Colon (tissue), 2 donors: ENCODE measurements around the gene HAUS8.

Experiments used
- FAIRE-seq: peaks from 2 replicates; lab custom pipeline; 2012; peaks lifted over from hg19 to GRCh38; lab: Jason Lieb, UNC
- donor health status: control.
- donor health status: control.

HAUS8 gene

GRCh38 chr19:17075864-17076542 lies 751 bp upstream of the HAUS8 start:
- no peak for FAIRE-seq

- no peak for FAIRE-seq
Observed at GRCh38 chr19:17074634-17075034, 618 bp downstream of the HAUS8 start.

GRCh38 chr19:17073869-17074633 lies 1.2 kb downstream of the HAUS8 start:
- FAIRE-seq = no peak

- no peak for FAIRE-seq
Observed at GRCh38 chr19:17070912-17071311, 4.3 kb downstream of the HAUS8 start.

- no peak for FAIRE-seq
Observed at GRCh38 chr19:17070421-17070820, 4.8 kb downstream of the HAUS8 start.

GRCh38 chr19:17069193-17069592 lies 6.1 kb downstream of the HAUS8 start:
- FAIRE-seq = no peak

GRCh38 chr19:17063428-17063827 lies 11.8 kb downstream of the HAUS8 start:
- FAIRE-seq = no peak

GRCh38 chr19:17061691-17062090 lies 13.6 kb downstream of the HAUS8 start:
- FAIRE-seq = no peak

- FAIRE-seq = no peak
Observed at GRCh38 chr19:17061205-17061604, 14.0 kb downstream of the HAUS8 start.

GRCh38 chr19:17060802-17061201 lies 14.4 kb downstream of the HAUS8 start:
- FAIRE-seq = no peak

- FAIRE-seq = no peak
Observed at GRCh38 chr19:17058236-17058635, 17.0 kb downstream of the HAUS8 start.

GRCh38 chr19:17055636-17056035 lies 19.6 kb downstream of the HAUS8 start:
- FAIRE-seq = no peak

GRCh38 chr19:17054746-17055145 lies 20.5 kb downstream of the HAUS8 start:
- FAIRE-seq = no peak

- no peak for FAIRE-seq
Observed at GRCh38 chr19:17052439-17052838, 22.8 kb downstream of the HAUS8 start.

- FAIRE-seq = no peak
Observed at GRCh38 chr19:17049711-17050280, 25.5 kb downstream of the HAUS8 start.

GRCh38 chr19:17048885-17049453 lies 26.3 kb downstream of the HAUS8 start:
- FAIRE-seq = no peak

GRCh38 chr19:17045907-17046502 lies 29.2 kb downstream of the HAUS8 start:
- no peak for FAIRE-seq

- FAIRE-seq = no peak
Observed at GRCh38 chr19:17043744-17044143, 31.5 kb downstream of the HAUS8 start.

GRCh38 chr19:17041976-17042375 lies 33.3 kb downstream of the HAUS8 start:
- FAIRE-seq = no peak

- FAIRE-seq = no peak
Observed at GRCh38 chr19:17037966-17038500, 37.2 kb downstream of the HAUS8 start.

GRCh38 chr19:17037184-17037583 lies 38.1 kb downstream of the HAUS8 start:
- FAIRE-seq = no peak

- no peak for FAIRE-seq
Observed at GRCh38 chr19:17036640-17037039, 38.6 kb downstream of the HAUS8 start.
